Ovary (tissue), 9 donors: ENCODE results near the gene ZNF143. TPM values are rescaled to one million over a fixed set of nuclear protein-coding genes. Genes with fewer than 3 reads are reported as not detected.

Source experiments
- DNase-seq, 5 donors: peaks; one replicate each; pipeline ENCODE4 v3.0.0-alpha.2; 2019 to 2020
- H3K27ac ChIP-seq, 2 donors: fragments of 200-600 bp; one replicate each; pipeline versions ENCODE4 v1.5.1 to v1.8.0; 2019 to 2022
- H3K27me3 ChIP-seq: fragments of 200-600 bp; one replicate; pipeline ENCODE4 v1.8.0; 2022
- H3K36me3 ChIP-seq: fragments of 200-600 bp; sonication (generic); one replicate; pipeline ENCODE4 v1.5.1; 2019
- H3K4me1 ChIP-seq: one replicate; pipeline ENCODE4 v1.8.1; 2013; ENCODE audit warnings: mild to moderate bottlenecking, moderate library complexity; ENCODE audit not compliant: insufficient read depth
- H3K4me3 ChIP-seq: fragments of 200-600 bp; sonication (generic); one replicate; pipeline ENCODE4 v1.5.1; 2017
- H3K9me3 ChIP-seq, 2 donors: fragments of 200-600 bp in 1 of 2; sonication (generic) in 1 of 2; one replicate each; pipeline versions ENCODE4 v1.5.1 to v1.8.1; 2013 to 2019; ENCODE audit warnings: mild to moderate bottlenecking in 1 of 2, moderate library complexity in 1 of 2
- CTCF ChIP-seq, 3 donors: fragments of 450-650 bp in 2 of 3; fragments of 200-600 bp in 1 of 3; IDR thresholded peaks; one replicate each; pipeline versions ENCODE4 v1.5.1 to v1.8.0; 2016 to 2022; ENCODE audit warnings: antibody characterized with exemption in 3 of 3, mild to moderate bottlenecking in 1 of 3
- EP300 ChIP-seq: sonication (generic); formaldehyde crosslinking; IDR thresholded peaks from one replicate; pipeline ENCODE4 v1.6.1; 2017; ENCODE audit warnings: antibody characterized with exemption
- POLR2A ChIP-seq: fragments of 450-650 bp; IDR thresholded peaks from one replicate; pipeline ENCODE4 v1.6.1; 2017; ENCODE audit warnings: antibody characterized with exemption, mild to moderate bottlenecking, moderate library complexity
- WGBS, 3 donors: extraction: QIAGEN DNeasy Blood & Tissue Kit in 1 of 3; methylation state at CpG; one replicate each; pipeline versions ENCODE4 v1.1.5 to v1.1.7; 2013 to 2017; 5-methylcytosine and 5-hydroxymethylcytosine counted together
- intact Hi-C, 4 donors: fragments of 100-400 bp; cut with DNase I; formaldehyde crosslinking; loops; one replicate each; pipeline versions ENCODE4 v1.11.0 to v1.15.1; 2022 to 2023
- polyA plus RNA-seq, 2 donors: library from polyadenylated mRNA; stranded (reverse); fragments of 200-250 nt in 1 of 2; fragments of 350-450 nt in 1 of 2; fragmentation: Illumina TruSeq in 1 of 2; extraction: RNeasy Lipid Tissue Mini Kit (QIAGEN cat#74804) in 1 of 2; gene quantifications; one replicate each; pipeline ENCODE4 v1.2.3, GENCODE V29; 2013 to 2014
- total RNA-seq, 7 donors: library from RNA; depleted of rRNA in 2 of 7; stranded (reverse); fragments of >200 nt in 2 of 7; fragmentation: NEBNext Ultra II Directional in 3 of 7; extraction: Animal tissue kit (Norgen Biotek cat#: 25700) in 3 of 7; gene quantifications; one replicate each; pipeline versions ENCODE4 v1.1.0 to v1.2.4, GENCODE V29; 2016 to 2023
- donor health status: DM: no; HTN: no; CAD: no; lungs with moderate emphysema.
- donor health status: DM: no; HTN: no; CAD: no.
- donor health status: Bipolar disorder and iron deficiency.
- donor health status: DM: yes; HTN: yes; CAD: no.
- donor health status: DM: no; HTN: no; CAD: no.
- donor health status: DM: yes; HTN: yes; CAD: no.

ZNF143 gene
- total and polyA plus RNA-seq, 9 donors = 12.6 to 48.7 (median 23.2) TPM

- WGBS, 3 donors = 91 to 96% (median 94%) methylated on average over 4 of the region's 4 CpGs
- Histone ChIP-seq H3K36me3 (no peaks in the 10 kb centered on the region), H3K4me3 (no peak overlapping the region), H3K27me3 (no peaks in the 10 kb centered on the region), H3K27ac (no peak overlapping the region), H3K9me3 (no peaks in the 10 kb centered on the region), H3K4me1 (no peaks in the 10 kb centered on the region)
- no peak for DNase-seq
- TF ChIP-seq CTCF (IDR thresholded peaks at IDR 0.05) = no peak
- TF ChIP-seq EP300 = no peak
- TF ChIP-seq POLR2A = no peak
- intact Hi-C loops = no loop called here
These were observed 10.0 kb downstream of the ZNF143 start for GRCh38 chr11:9470765-9471164.

- no peaks in the 10 kb centered on the region for H3K4me1 ChIP-seq
- no peak overlapping the region for H3K4me3 ChIP-seq
- H3K36me3 ChIP-seq = no peaks in the 10 kb centered on the region
- H3K9me3 ChIP-seq = no peaks in the 10 kb centered on the region
- H3K27me3 ChIP-seq = no peaks in the 10 kb centered on the region
- TF ChIP-seq CTCF (IDR thresholded peaks at IDR 0.05) (no peak), POLR2A (no peak), EP300 (no peak)
- no peak overlapping the region for H3K27ac ChIP-seq
- DNase-seq = no peak
- intact Hi-C loops = no loop called here
These were observed 12.6 kb downstream of the ZNF143 start for GRCh38 chr11:9473408-9473807.

- TF ChIP-seq EP300 (no peak), CTCF (IDR thresholded peaks at IDR 0.05) (no peak), POLR2A (no peak)
- Histone ChIP-seq H3K36me3 (no peaks in the 10 kb centered on the region), H3K27ac (no peak overlapping the region), H3K9me3 (no peaks in the 10 kb centered on the region), H3K27me3 (no peaks in the 10 kb centered on the region), H3K4me1 (no peaks in the 10 kb centered on the region), H3K4me3 (no peak overlapping the region)
- no peak for DNase-seq
- intact Hi-C loops = no loop called here
- WGBS, 3 donors = 39 to 68% (median 40%) methylated on average over 2 of the region's 2 CpGs
These were observed 19.1 kb downstream of the ZNF143 start for GRCh38 chr11:9479899-9480298.

- Histone ChIP-seq H3K4me3 (no peak overlapping the region), H3K27me3 (no peaks in the 10 kb centered on the region), H3K27ac (no peak overlapping the region), H3K4me1 (no peaks in the 10 kb centered on the region), H3K9me3 (no peaks in the 10 kb centered on the region), H3K36me3 (no peaks in the 10 kb centered on the region)
- no peak for TF ChIP-seq CTCF (IDR thresholded peaks at IDR 0.05)
- TF ChIP-seq POLR2A = no peak
- TF ChIP-seq EP300 = no peak
- intact Hi-C loops = no loop called here
- WGBS, 3 donors = 48 to 70% (median 57%) methylated on average over 3 of the region's 3 CpGs
- DNase-seq = no peak
These were observed 28.4 kb downstream of the ZNF143 start for GRCh38 chr11:9489080-9489765.
